CD4-positive, alpha-beta memory T cell (primary cell): Measurements from ENCODE around the gene ETV6. TPM values are rescaled to one million over a fixed set of nuclear protein-coding genes. Genes with fewer than 3 reads are reported as not detected.
"Not testable (repeated sequence)": the region's sequence is repeated elsewhere in the genome, so short reads cannot be mapped to it uniquely, and the experiment has no call there.

ENCODE experiments used
- CTCF ChIA-PET: fragments of 350-600 bp; sonication (Branson Sonifier 250); formaldehyde crosslinking; loops from one replicate; lab custom pipeline; 2021; ENCODE audit warnings: inconsistent platforms; ENCODE audit not compliant: partially characterized antibody; lab: Charles Lee
- POLR2A ChIA-PET: fragments of 350-600 bp; sonication (Branson Sonifier 250); formaldehyde crosslinking; loops from one replicate; lab custom pipeline; 2021; ENCODE audit not compliant: partially characterized antibody; lab: Charles Lee
- DNase-seq, 5 donors: peaks; one replicate each; pipeline versions ENCODE4 v3.0.0 to v3.0.0-alpha.2; 2020 to 2022; ENCODE audit warnings: mixed read lengths in 1 of 5
- H3K27ac ChIP-seq: one replicate; pipeline ENCODE4 v1.7.0; 2013; ENCODE audit warnings: low read depth, low read length
- H3K27me3 ChIP-seq: 2 replicates; pipeline ENCODE4 v1.7.0; 2013; ENCODE audit warnings: mild to moderate bottlenecking, low read length, moderate library complexity; ENCODE audit not compliant: insufficient read depth
- H3K36me3 ChIP-seq: 2 replicates; pipeline ENCODE4 v1.7.0; 2013; ENCODE audit warnings: mild to moderate bottlenecking, low read length, moderate library complexity; ENCODE audit not compliant: insufficient read depth
- H3K4me1 ChIP-seq: 2 replicates; pipeline ENCODE4 v1.7.0; 2013; ENCODE audit warnings: mild to moderate bottlenecking, low read length, moderate library complexity; ENCODE audit not compliant: insufficient read depth
- H3K4me3 ChIP-seq, 2 donors: one replicate each; pipeline ENCODE4 v1.7.0; 2013; ENCODE audit warnings: low read length in 2 of 2, mild to moderate bottlenecking in 1 of 2
- H3K9me3 ChIP-seq, 2 donors: one replicate each; pipeline ENCODE4 v1.7.0; 2013; ENCODE audit warnings: low read length in 2 of 2, control low read depth in 1 of 2; ENCODE audit not compliant: control insufficient read depth in 1 of 2
- H3K27ac Mint-ChIP-seq, 7 donors: one replicate each; pipeline ENCODE4 v1.8.0; 2020 to 2021; ENCODE audit warnings: mixed read lengths in 7 of 7, mild to moderate bottlenecking in 6 of 7, inconsistent platforms in 3 of 7, moderate library complexity in 3 of 7
- H3K27me3 Mint-ChIP-seq, 2 donors: one replicate each; pipeline ENCODE4 v1.8.0; 2020 to 2021; ENCODE audit warnings: mixed read lengths in 2 of 2
- H3K36me3 Mint-ChIP-seq, 2 donors: one replicate each; pipeline ENCODE4 v1.8.0; 2020 to 2021; ENCODE audit warnings: mixed read lengths in 2 of 2, inconsistent platforms in 1 of 2, mild to moderate bottlenecking in 1 of 2
- H3K4me1 Mint-ChIP-seq, 4 donors: one replicate each; pipeline ENCODE4 v1.8.0; 2020 to 2021; ENCODE audit warnings: mixed read lengths in 4 of 4, mild to moderate bottlenecking in 1 of 4
- H3K4me3 Mint-ChIP-seq, 8 donors: one replicate each; pipeline ENCODE4 v1.8.0; 2020 to 2021; ENCODE audit warnings: mixed read lengths in 8 of 8, mild to moderate bottlenecking in 7 of 8, moderate library complexity in 6 of 8, inconsistent platforms in 3 of 8
- H3K9me3 Mint-ChIP-seq, 8 donors: one replicate each; pipeline ENCODE4 v1.8.0; 2020 to 2021; ENCODE audit warnings: mixed read lengths in 8 of 8, mild to moderate bottlenecking in 5 of 8, inconsistent platforms in 3 of 8, moderate library complexity in 1 of 8
- intact Hi-C: fragments of 100-400 bp; cut with micrococcal nuclease; formaldehyde crosslinking; loops from one replicate; pipeline ENCODE4 v1.15.1; 2023
- polyA plus RNA-seq, 2 donors: library from polyadenylated mRNA; unstranded; fragments of 300-500 nt; fragmentation: Illumina TruSeq; gene quantifications; one replicate each; pipeline ENCODE4 v1.2.3, GENCODE V29; 2021
- total RNA-seq, 2 experiments: library from RNA; stranded (reverse); gene quantifications; one replicate each; pipeline ENCODE4 v1.2.3, GENCODE V29; 2021

ETV6 gene
- total and polyA plus RNA-seq, 4 experiments from 2014 or later, result 3.3 to 43.9 (median 25.7) TPM

DNA sequence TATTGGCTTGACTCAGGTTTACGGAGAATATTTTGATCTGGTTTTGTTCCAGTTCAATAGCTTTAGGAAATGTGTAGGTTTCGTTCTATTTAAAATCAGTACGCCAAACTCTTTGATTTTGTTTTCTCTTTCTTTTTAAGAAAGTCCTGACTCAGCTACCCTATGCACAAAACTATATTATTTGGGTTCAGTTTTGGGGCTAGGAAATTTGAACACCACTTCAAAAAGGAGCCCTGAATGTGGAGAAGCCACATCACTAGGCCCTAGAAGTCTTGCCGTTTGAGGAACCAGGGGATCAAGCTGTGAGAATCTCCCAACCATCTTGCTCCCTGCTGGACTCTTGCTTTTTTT, 253.0 kb downstream of the ETV6 start:
- Histone ChIP-seq H3K4me3 (peak overlapping the region in 1 of 2 donors; percentile 8), H3K27ac (no peak overlapping the region), H3K36me3 (no peaks in the 10 kb centered on the region), H3K9me3 (no peaks in the 10 kb centered on the region), H3K4me1 (peaks cover 30% of the 10 kb centered on the region), H3K27me3 (no peaks in the 10 kb centered on the region)
- peaks cover 3 to 8% of the 10 kb centered on the region in 2 donors for H3K36me3 Mint-ChIP-seq
- H3K4me3 Mint-ChIP-seq, result peak overlapping the region; percentile 65 to 83 (median 75)
- intact Hi-C loops, result loop anchor here (5.0 kb wide), 1 partner anchor 105 kb away; no protein-coding TSS in a partner anchor
- DNase-seq, result peak in 1 of 5 donors; percentile 21
- ChIA-PET POLR2A (interaction anchor here (1.2 to 1.7 kb wide), 2 partner anchors 107 to 131 kb away, joined by 5 to 8 read pairs; no protein-coding TSS in a partner anchor), CTCF (interaction anchor here (0.8 to 1.5 kb wide), 2 partner anchors 10 to 130 kb away, joined by 3 to 6 read pairs; no protein-coding TSS in a partner anchor)
- peaks cover 0 to 17% (median 4%) of the 10 kb centered on the region in 8 donors for H3K9me3 Mint-ChIP-seq
- H3K27me3 Mint-ChIP-seq, result no peaks in the 10 kb centered on the region
- peak overlapping the region; percentile 69 to 92 (median 88) for H3K27ac Mint-ChIP-seq
- peaks cover 27 to 50% (median 40%) of the 10 kb centered on the region in 4 donors for H3K4me1 Mint-ChIP-seq

DNA sequence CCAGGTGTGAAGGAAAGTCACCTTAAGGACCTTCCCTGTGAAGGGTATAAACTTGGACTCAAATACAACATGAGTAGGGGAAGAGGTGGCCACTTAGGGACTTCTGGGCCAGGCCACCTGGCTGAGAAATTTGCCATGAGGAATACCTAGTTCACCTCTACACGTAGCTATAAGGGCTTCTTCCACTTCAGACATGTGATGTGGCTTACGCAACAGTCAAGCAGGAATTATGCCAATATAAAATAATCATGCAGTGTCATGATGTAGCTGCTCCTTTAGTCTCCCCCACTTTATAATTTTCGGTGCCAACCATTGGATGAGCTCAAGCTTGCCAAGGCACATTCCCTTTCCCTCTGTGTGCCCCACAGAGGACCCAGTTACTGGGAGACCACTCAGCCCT, 254.7 kb downstream of the ETV6 start:
- intact Hi-C loops, result loop anchor here (5.0 kb wide), 1 partner anchor 103 kb away; no protein-coding TSS in a partner anchor
- H3K4me3 Mint-ChIP-seq, result peak overlapping the region in 1 of 8 donors; percentile 46
- DNase-seq, result no peak
- peaks cover 0 to 27% (median 12%) of the 10 kb centered on the region in 8 donors for H3K9me3 Mint-ChIP-seq
- H3K4me1 Mint-ChIP-seq, result peaks cover 27 to 49% (median 40%) of the 10 kb centered on the region in 4 donors
- CTCF ChIA-PET, result no interaction called here
- no peak overlapping the region for H3K27ac Mint-ChIP-seq
- Histone ChIP-seq H3K4me3 (no peak overlapping the region), H3K4me1 (peaks cover 30% of the 10 kb centered on the region), H3K9me3 (no peaks in the 10 kb centered on the region), H3K36me3 (no peaks in the 10 kb centered on the region), H3K27ac (no peak overlapping the region), H3K27me3 (no peaks in the 10 kb centered on the region)
- POLR2A ChIA-PET, result no interaction called here
- H3K27me3 Mint-ChIP-seq, result no peaks in the 10 kb centered on the region
- H3K36me3 Mint-ChIP-seq, result peaks cover 3 to 8% of the 10 kb centered on the region in 2 donors

DNA sequence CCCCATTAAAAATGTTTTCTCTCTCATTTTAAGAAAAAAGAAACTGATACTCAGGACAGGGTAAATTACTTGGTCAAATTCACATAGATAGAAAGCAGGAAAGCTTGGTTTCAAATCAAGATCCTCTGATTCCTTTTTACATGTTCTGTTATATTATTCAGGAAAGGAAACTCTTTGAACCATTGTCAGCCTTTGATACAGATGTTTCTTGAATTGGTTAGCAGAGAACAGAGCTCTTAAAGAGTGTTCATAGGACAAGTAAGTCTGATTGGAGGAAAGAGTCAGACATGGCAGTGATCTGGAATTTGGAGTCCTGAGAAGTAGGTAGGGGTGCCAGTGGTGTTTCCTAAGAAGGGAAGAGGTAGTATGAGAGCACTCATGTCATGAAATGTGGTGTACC, 256.1 kb downstream of the ETV6 start:
- Histone ChIP-seq H3K4me3 (no peak overlapping the region), H3K36me3 (no peaks in the 10 kb centered on the region), H3K27ac (no peak overlapping the region), H3K27me3 (no peaks in the 10 kb centered on the region), H3K9me3 (no peaks in the 10 kb centered on the region), H3K4me1 (peaks cover 30% of the 10 kb centered on the region)
- intact Hi-C loops, result no loop called here
- Mint-ChIP-seq H3K27ac (peak overlapping the region in 4 of 7 donors; percentile 12 to 84 (median 50)), H3K4me1 (peaks cover 25 to 46% (median 38%) of the 10 kb centered on the region in 4 donors), H3K36me3 (peaks cover 7 to 8% of the 10 kb centered on the region in 2 donors), H3K27me3 (no peaks in the 10 kb centered on the region), H3K9me3 (peaks cover 0 to 31% (median 13%) of the 10 kb centered on the region in 8 donors), H3K4me3 (peak overlapping the region in 2 of 8 donors; percentile 0 to 1)
- ChIA-PET POLR2A (no interaction called here), CTCF (interaction anchor here (0.6 to 1.8 kb wide), 4 partner anchors 13 to 108 kb away, joined by 3 to 4 read pairs (median 3); no protein-coding TSS in a partner anchor)
- no peak for DNase-seq

DNA sequence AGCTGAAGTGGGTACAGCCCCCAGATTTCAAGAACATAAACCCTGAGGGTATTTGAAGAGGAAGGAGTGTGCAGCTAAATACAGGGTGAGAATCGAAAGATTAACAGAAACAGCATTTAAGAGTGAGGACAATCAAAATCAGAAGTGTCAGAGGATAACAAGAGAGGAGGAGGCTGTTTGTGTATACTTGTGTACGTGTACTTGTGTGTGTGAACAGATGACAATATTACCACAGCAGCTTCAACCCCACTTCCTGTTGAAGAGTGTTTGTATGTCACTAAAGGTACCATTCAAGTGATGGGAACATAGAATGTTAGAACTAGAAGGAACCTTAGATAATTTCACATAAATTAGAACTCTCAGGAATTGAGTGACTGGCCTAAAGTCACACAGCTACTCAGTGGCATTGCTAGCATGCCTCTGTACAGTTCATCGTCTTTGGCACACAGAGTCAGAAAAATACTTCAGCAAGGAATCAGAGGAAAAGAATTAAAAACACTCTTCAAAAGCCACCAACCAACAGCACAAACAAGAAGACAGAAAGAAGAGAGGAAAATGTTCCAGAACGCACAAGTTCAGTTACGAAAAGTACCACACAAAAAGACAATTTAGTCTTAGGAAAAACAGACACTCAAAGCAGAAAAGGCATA, 256.9 kb downstream of the ETV6 start:
- Histone ChIP-seq H3K36me3 (no peaks in the 10 kb centered on the region), H3K4me3 (no peak overlapping the region), H3K27me3 (no peaks in the 10 kb centered on the region), H3K9me3 (no peaks in the 10 kb centered on the region), H3K4me1 (peaks cover 28% of the 10 kb centered on the region), H3K27ac (no peak overlapping the region)
- ChIA-PET CTCF (interaction anchor here (0.6 to 1.8 kb wide), 5 partner anchors 12 to 127 kb away, joined by 3 to 4 read pairs (median 3); no protein-coding TSS in a partner anchor), POLR2A (no interaction called here)
- Mint-ChIP-seq H3K27me3 (no peaks in the 10 kb centered on the region), H3K36me3 (peaks cover 8% of the 10 kb centered on the region in 2 donors), H3K4me1 (peaks cover 25 to 45% (median 36%) of the 10 kb centered on the region in 4 donors), H3K9me3 (peaks cover 0 to 33% (median 14%) of the 10 kb centered on the region in 8 donors), H3K27ac (peak overlapping the region in 4 of 7 donors; percentile 13 to 38 (median 24)), H3K4me3 (no peak overlapping the region)
- DNase-seq, result peak in 1 of 5 donors; percentile 11
- intact Hi-C loops, result no loop called here

DNA sequence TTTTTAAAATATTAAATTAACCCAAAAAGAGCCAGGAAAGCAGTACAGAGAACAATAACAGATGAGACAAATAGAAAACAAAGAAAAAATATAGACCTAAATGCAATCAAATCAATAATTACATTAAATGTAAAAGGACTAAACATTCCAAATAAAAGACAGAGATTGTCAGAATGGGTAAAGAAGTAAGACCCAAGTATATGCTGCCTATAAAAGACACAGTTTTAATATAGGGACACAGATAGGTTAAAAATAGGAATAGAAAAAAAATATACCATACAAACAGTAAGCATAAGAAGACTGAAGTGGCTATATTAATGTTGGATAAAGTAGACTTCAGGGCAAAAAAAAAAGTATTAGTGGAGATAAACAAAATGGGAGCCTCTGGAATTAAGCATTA, 258.2 kb downstream of the ETV6 start:
- Histone ChIP-seq H3K9me3 (no peaks in the 10 kb centered on the region), H3K27me3 (no peaks in the 10 kb centered on the region), H3K4me3 (no peak overlapping the region), H3K36me3 (no peaks in the 10 kb centered on the region), H3K27ac (no peak overlapping the region), H3K4me1 (peaks cover 16% of the 10 kb centered on the region)
- POLR2A ChIA-PET, result interaction anchor here (0.7 kb wide), 1 partner anchor 11 kb away, joined by 3 read pairs; no protein-coding TSS in a partner anchor
- no peaks in the 10 kb centered on the region for H3K27me3 Mint-ChIP-seq
- no peak for DNase-seq
- peaks cover 16 to 34% (median 24%) of the 10 kb centered on the region in 4 donors for H3K4me1 Mint-ChIP-seq
- no peak overlapping the region for H3K4me3 Mint-ChIP-seq
- CTCF ChIA-PET, result interaction anchor here (1.5 to 1.8 kb wide), 2 partner anchors 18 to 19 kb away, joined by 3 to 4 read pairs; no protein-coding TSS in a partner anchor
- H3K36me3 Mint-ChIP-seq, result peaks cover 10 to 11% of the 10 kb centered on the region in 2 donors
- H3K9me3 Mint-ChIP-seq, result peaks cover 2 to 39% (median 17%) of the 10 kb centered on the region in 8 donors
- intact Hi-C loops, result no loop called here
- no peak overlapping the region for H3K27ac Mint-ChIP-seq

GRCh38 chr12:11909406-11909805, 259.9 kb downstream of the ETV6 start:
- intact Hi-C loops, H3K4me3 Mint-ChIP-seq, H3K36me3 ChIP-seq, CTCF ChIA-PET, H3K27me3 ChIP-seq, POLR2A ChIA-PET, H3K4me3 ChIP-seq, H3K9me3 ChIP-seq, H3K27ac Mint-ChIP-seq, DNase-seq, H3K27me3 Mint-ChIP-seq, H3K27ac ChIP-seq, H3K4me1 ChIP-seq: not testable (repeated sequence)
- H3K4me1 Mint-ChIP-seq, result peaks cover 12 to 16% (median 14%) of the 10 kb centered on the region in 4 donors
- peaks cover 10 to 11% of the 10 kb centered on the region in 2 donors for H3K36me3 Mint-ChIP-seq
- H3K9me3 Mint-ChIP-seq, result peaks cover 2 to 40% (median 17%) of the 10 kb centered on the region in 8 donors

- ChIA-PET CTCF (interaction anchor here (0.6 to 1.2 kb wide), 2 partner anchors 24 to 419 kb away, joined by 3 read pairs; no protein-coding TSS in a partner anchor), POLR2A (no interaction called here)
- no peak overlapping the region for H3K27ac ChIP-seq
- Mint-ChIP-seq H3K9me3 (peaks cover 0 to 10% (median 3%) of the 10 kb centered on the region in 8 donors), H3K4me3 (no peak overlapping the region), H3K4me1 (no peaks in the 10 kb centered on the region), H3K27ac (no peak overlapping the region), H3K27me3 (no peaks in the 10 kb centered on the region), H3K36me3 (peaks cover 2 to 3% of the 10 kb centered on the region in 2 donors)
- no peak overlapping the region for H3K4me3 ChIP-seq
- H3K4me1 ChIP-seq, result no peaks in the 10 kb centered on the region
- no peaks in the 10 kb centered on the region for H3K9me3 ChIP-seq
- intact Hi-C loops, result no loop called here
- no peaks in the 10 kb centered on the region for H3K27me3 ChIP-seq
- H3K36me3 ChIP-seq, result no peaks in the 10 kb centered on the region
- DNase-seq, result no peak
Observed at GRCh38 chr12:11916113-11916512, 266.6 kb downstream of the ETV6 start.
